Fibroblast of lung (primary cell): ENCODE measurements around the gene ATOH8. TPM values are rescaled to one million over a fixed set of nuclear protein-coding genes. Genes with fewer than 3 reads are reported as not detected.

Experiments
- DNase-seq, 2 donors: peaks; one replicate each; pipeline versions ENCODE4 v3.0.0 to v3.0.0-alpha.2; 2010; ENCODE audit warnings: low read depth in 2 of 2
- H2AFZ ChIP-seq: 2 replicates; pipeline ENCODE4 v1.5.1; 2012; ENCODE audit warnings: low read length, control low read depth, inconsistent platforms
- H3K27ac ChIP-seq: 2 replicates; pipeline ENCODE4 v1.5.1; 2011; ENCODE audit warnings: low read length, control low read depth; ENCODE audit not compliant: insufficient read depth
- H3K27me3 ChIP-seq: 2 replicates; pipeline ENCODE4 v1.5.1; 2011; ENCODE audit warnings: mild to moderate bottlenecking, low read length; ENCODE audit not compliant: control insufficient read depth, insufficient read depth
- H3K36me3 ChIP-seq: 2 replicates; pipeline ENCODE4 v1.5.1; 2011; ENCODE audit warnings: low read length; ENCODE audit not compliant: control insufficient read depth, insufficient read depth
- H3K4me1 ChIP-seq: 2 replicates; pipeline ENCODE4 v1.5.1; 2011; ENCODE audit warnings: low read length; ENCODE audit not compliant: control insufficient read depth, insufficient read depth; ENCODE audit errors: extremely low read depth
- H3K4me2 ChIP-seq: 2 replicates; pipeline ENCODE4 v1.5.1; 2011; ENCODE audit warnings: low read length, control low read depth; ENCODE audit not compliant: insufficient read depth; ENCODE audit errors: extremely low read depth
- H3K4me3 ChIP-seq, 4 experiments: fragments of 200-600 bp in 1 of 4; sonication (generic) in 1 of 4; replicated peaks in 1 of 4; 2 replicates each; pipeline ENCODE4 v1.5.1; 2011 to 2016; ENCODE audit warnings: low read length in 4 of 4, low read depth in 3 of 4, mild to moderate bottlenecking in 3 of 4, control low read depth in 2 of 4, inconsistent platforms in 1 of 4, mixed read lengths in 1 of 4; ENCODE audit not compliant: insufficient read depth in 1 of 4; ENCODE audit errors: control extremely low read depth in 1 of 4
- H3K79me2 ChIP-seq: 2 replicates; pipeline ENCODE4 v1.5.1; 2012; ENCODE audit warnings: mild to moderate bottlenecking, low read length, inconsistent platforms; ENCODE audit not compliant: control insufficient read depth, insufficient read depth
- H3K9ac ChIP-seq: 2 replicates; pipeline ENCODE4 v1.5.1; 2011; ENCODE audit warnings: mild to moderate bottlenecking, low read length, control low read depth; ENCODE audit not compliant: insufficient read depth
- H3K9me3 ChIP-seq: 2 replicates; pipeline ENCODE4 v1.5.1; 2012; ENCODE audit warnings: low read depth, low read length; ENCODE audit not compliant: control insufficient read depth, insufficient read depth
- H4K20me1 ChIP-seq: 2 replicates; pipeline ENCODE4 v1.5.1; 2011; ENCODE audit warnings: low read length; ENCODE audit not compliant: control insufficient read depth, insufficient read depth; ENCODE audit errors: extremely low read depth
- CTCF ChIP-seq, 2 donors: IDR thresholded peaks in 1 of 2; conservative IDR thresholded peaks in 1 of 2; 1 replicate in 1 of 2; 2 replicates in 1 of 2; pipeline ENCODE4 v1.5.1; 2011 to 2012; ENCODE audit warnings: low read length in 2 of 2, control low read depth in 1 of 2, inconsistent platforms in 1 of 2, low read depth in 1 of 2, mild to moderate bottlenecking in 1 of 2
- EZH2 ChIP-seq: IDR thresholded peaks from 2 replicates; pipeline ENCODE4 v1.5.1; 2012; ENCODE audit warnings: low read length, control low read depth, mild to moderate bottlenecking; ENCODE audit errors: missing control alignments
- polyA plus RNA-seq, 2 donors: library from polyadenylated mRNA; depleted of rRNA in 1 of 2; stranded (reverse) in 1 of 2; unstranded in 1 of 2; fragments of >200 nt; gene quantifications; 2 replicates each; pipeline ENCODE4 v1.2.1, GENCODE V29; 2011 to 2012; ENCODE audit warnings: missing spikeins in 1 of 2
- total RNA-seq: library from RNA; depleted of rRNA; stranded (reverse); fragments of >200 nt; gene quantifications from 2 replicates; pipeline ENCODE4 v1.2.1, GENCODE V29; 2014

The ATOH8 gene
- total and polyA plus RNA-seq, 2 donors (not counting 1 experiment from before 2014, with no cell fraction given) = 5.6 to 19.2 TPM

DNA sequence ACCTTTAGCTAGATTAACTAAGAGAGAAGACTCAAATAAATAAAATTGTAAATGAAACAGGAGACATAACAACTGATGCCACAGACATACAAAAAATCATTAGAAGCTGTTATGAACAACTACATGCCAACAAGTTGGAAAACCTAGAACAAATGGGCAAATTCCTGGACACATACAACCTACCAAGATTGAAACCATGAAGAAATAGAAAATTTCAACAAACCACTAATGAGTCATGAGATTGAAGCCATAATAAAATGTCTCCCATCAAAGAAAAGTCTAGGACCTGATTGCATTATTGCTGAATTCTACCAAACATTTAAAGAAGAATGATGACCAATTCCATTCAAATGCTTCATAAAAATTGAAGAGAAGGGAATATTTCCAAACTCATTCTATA lies 80.7 kb downstream of the ATOH8 start:
- no peak for DNase-seq
- Histone ChIP-seq H3K27ac (no peak overlapping the region), H2AFZ (no peak overlapping the region), H3K27me3 (no peaks in the 10 kb centered on the region), H3K9me3 (no peaks in the 10 kb centered on the region), H3K4me2 (no peak overlapping the region), H3K9ac (no peak overlapping the region), H4K20me1 (no peaks in the 10 kb centered on the region), H3K79me2 (no peaks in the 10 kb centered on the region), H3K36me3 (no peaks in the 10 kb centered on the region), H3K4me1 (no peaks in the 10 kb centered on the region), H3K4me3 (no peak overlapping the region)
- TF ChIP-seq EZH2 (no peak), CTCF (conservative IDR thresholded peaks at IDR 0.05 in 1 of 2, IDR thresholded peaks at IDR 0.05 in 1 of 2; ENCODE audit: low read depth in 1 of 2, low read length in 2 of 2) (no peak)

Other genes starting within 250 kb of the ATOH8 start
- 176 and 270 TPM in 2 replicates for gene MAT2A, start 214.8 kb upstream of the ATOH8 start, total RNA-seq
- 334 and 369 TPM in 2 replicates for gene MAT2A, start 214.8 kb upstream of the ATOH8 start, polyA plus RNA-seq
- 28.8 and 46.1 TPM in 2 replicates for gene GGCX, start 192.5 kb upstream of the ATOH8 start, total RNA-seq
- gene GGCX, start 192.5 kb upstream of the ATOH8 start, polyA plus RNA-seq = 34.4 and 48.8 TPM in 2 replicates
- 2.1 and 2.3 TPM in 2 replicates for gene VAMP8, start 176.4 kb upstream of the ATOH8 start, total RNA-seq
- 17.7 and 80.6 TPM in 2 replicates for gene VAMP8, start 176.4 kb upstream of the ATOH8 start, polyA plus RNA-seq
- gene VAMP5, start 169.6 kb upstream of the ATOH8 start, total RNA-seq = 45.5 and 69.5 TPM in 2 replicates
- gene VAMP5, start 169.6 kb upstream of the ATOH8 start, polyA plus RNA-seq = 190 and 212 TPM in 2 replicates
- gene RNF181, start 158.2 kb upstream of the ATOH8 start, total RNA-seq = 187 and 247 TPM in 2 replicates
- 276 and 289 TPM in 2 replicates for gene RNF181, start 158.2 kb upstream of the ATOH8 start, polyA plus RNA-seq
- 11.8 and 13.2 TPM in 2 replicates for gene TMEM150A, start 151.3 kb upstream of the ATOH8 start, total RNA-seq
- gene TMEM150A, start 151.3 kb upstream of the ATOH8 start, polyA plus RNA-seq = 11.4 and 15.5 TPM in 2 replicates
- 16.9 and 26.1 TPM in 2 replicates for gene C2orf68, start 141.9 kb upstream of the ATOH8 start, total RNA-seq
- 11.0 and 15.4 TPM in 2 replicates for gene C2orf68, start 141.9 kb upstream of the ATOH8 start, polyA plus RNA-seq
- gene USP39, start 137.8 kb upstream of the ATOH8 start, total RNA-seq = 34.9 and 41.1 TPM in 2 replicates
- 53.5 and 63.5 TPM in 2 replicates for gene USP39, start 137.8 kb upstream of the ATOH8 start, polyA plus RNA-seq
- not detected in 2 replicates for gene SFTPB, start 85.8 kb upstream of the ATOH8 start, total RNA-seq
- not detected in 2 replicates for gene SFTPB, start 85.8 kb upstream of the ATOH8 start, polyA plus RNA-seq
- under 0.01 TPM in 1 of 2 replicates, not detected in the other for gene GNLY, start 59.6 kb upstream of the ATOH8 start, total RNA-seq
- not detected in 2 replicates for gene GNLY, start 59.6 kb upstream of the ATOH8 start, polyA plus RNA-seq
- gene ST3GAL5, start 135.0 kb downstream of the ATOH8 start, total RNA-seq = 10.3 and 10.9 TPM in 2 replicates
- 6.2 and 13.8 TPM in 2 replicates for gene ST3GAL5, start 135.0 kb downstream of the ATOH8 start, polyA plus RNA-seq